Cardiac fibroblast (primary cell): Measurements from ENCODE around the gene C1QTNF6.
A peak's percentile ranks its signal among the peaks of the same experiment; 100 is the strongest.

ENCODE experiments used
- DNase-seq, 2 donors: peaks; one replicate each; pipeline versions ENCODE4 v3.0.0 to v3.0.0-alpha.2; 2010; ENCODE audit warnings: low read depth in 2 of 2
- H3K4me3 ChIP-seq, 2 donors: replicated peaks in 1 of 2; 1 replicate in 1 of 2; 2 replicates in 1 of 2; pipeline ENCODE4 v1.5.1; 2011; ENCODE audit warnings: low read depth in 2 of 2, low read length in 2 of 2, mild to moderate bottlenecking in 2 of 2, moderate library complexity in 1 of 2
- CTCF ChIP-seq: IDR thresholded peaks from one replicate; pipeline ENCODE4 v1.5.1; 2011; ENCODE audit warnings: low read depth, mild to moderate bottlenecking, low read length, inconsistent platforms

The C1QTNF6 gene

GRCh38 chr22:37167981-37168647 lies 19.9 kb downstream of the C1QTNF6 start:
- no peak overlapping the region for H3K4me3 ChIP-seq
- TF ChIP-seq CTCF = no peak
- no peak for DNase-seq

- H3K4me3 ChIP-seq = no peak overlapping the region
- no peak for DNase-seq
- no peak for TF ChIP-seq CTCF
These were observed 20.7 kb downstream of the C1QTNF6 start for GRCh38 chr22:37167176-37167980.

GRCh38 chr22:37166675-37167066 lies 21.4 kb downstream of the C1QTNF6 start:
- TF ChIP-seq CTCF = peak; percentile 96
- peak; percentile 80 to 82 for DNase-seq
- no peak overlapping the region for H3K4me3 ChIP-seq

GRCh38 chr22:37165940-37166674 lies 21.9 kb downstream of the C1QTNF6 start:
- H3K4me3 ChIP-seq = no peak overlapping the region
- no peak for DNase-seq
- TF ChIP-seq CTCF = no peak

GRCh38 chr22:37165066-37165465 lies 23.0 kb downstream of the C1QTNF6 start:
- no peak overlapping the region for H3K4me3 ChIP-seq
- no peak for TF ChIP-seq CTCF
- no peak for DNase-seq

GRCh38 chr22:37164505-37164887 lies 23.6 kb downstream of the C1QTNF6 start:
- no peak for TF ChIP-seq CTCF
- no peak overlapping the region for H3K4me3 ChIP-seq
- no peak for DNase-seq
